Amniotic stem cell (primary cell): ENCODE measurements around the gene SPCS1.
"Not testable (repeated sequence)": the region's sequence is repeated elsewhere in the genome, so short reads cannot be mapped to it uniquely, and the experiment has no call there.

Experiments used
- DNase-seq: peaks from one replicate; lab custom pipeline; 2025; lab: John Stamatoyannopoulos, UW

The SPCS1 gene

GRCh38 chr3:52694528-52695189, 11.2 kb upstream of the SPCS1 start:
- no peak for DNase-seq

- DNase-seq = no peak
Measured at GRCh38 chr3:52695798-52696671, 9.9 kb upstream of the SPCS1 start.

GRCh38 chr3:52696830-52697631, 8.9 kb upstream of the SPCS1 start:
- DNase-seq = no peak

GRCh38 chr3:52697632-52697965, 8.3 kb upstream of the SPCS1 start:
- DNase-seq = no peak

- DNase-seq = no peak
Measured at GRCh38 chr3:52703341-52703740, 2.6 kb upstream of the SPCS1 start.

- no peak for DNase-seq
Measured at GRCh38 chr3:52704611-52705437, 1.1 kb upstream of the SPCS1 start.

GRCh38 chr3:52705438-52705687, 543 bp upstream of the SPCS1 start:
- no peak for DNase-seq

GRCh38 chr3:52707585-52707984, 1.7 kb downstream of the SPCS1 start:
- DNase-seq = no peak

GRCh38 chr3:52710512-52710911, 4.6 kb downstream of the SPCS1 start:
- no peak for DNase-seq

- no peak for DNase-seq
Measured at GRCh38 chr3:52712291-52713212, 6.6 kb downstream of the SPCS1 start.

- no peak for DNase-seq
Measured at GRCh38 chr3:52714335-52715302, 8.7 kb downstream of the SPCS1 start.

GRCh38 chr3:52715714-52716305, 9.9 kb downstream of the SPCS1 start:
- no peak for DNase-seq

GRCh38 chr3:52719618-52720017, 13.7 kb downstream of the SPCS1 start:
- DNase-seq = no peak

GRCh38 chr3:52721002-52721729, 15.3 kb downstream of the SPCS1 start:
- no peak for DNase-seq

- no peak for DNase-seq
Measured at GRCh38 chr3:52721730-52722008, 15.8 kb downstream of the SPCS1 start.

GRCh38 chr3:52722491-52722890, 16.6 kb downstream of the SPCS1 start:
- DNase-seq = no peak

- no peak for DNase-seq
Measured at GRCh38 chr3:52723935-52724334, 18.0 kb downstream of the SPCS1 start.

GRCh38 chr3:52724511-52724910, 18.6 kb downstream of the SPCS1 start:
- no peak for DNase-seq

GRCh38 chr3:52728753-52729152, 22.8 kb downstream of the SPCS1 start:
- not testable (repeated sequence) for DNase-seq
